H1 (cell line): ENCODE measurements around the gene COL4A2. TPM values are rescaled to one million over a fixed set of nuclear protein-coding genes. Genes with fewer than 3 reads are reported as not detected.

Experiments used
- CTCF ChIA-PET: fragments of 300-600 bp; sonication (Branson Sonifier 250); formaldehyde crosslinking; loops from one replicate; lab custom pipeline; 2021; ENCODE audit not compliant: partially characterized antibody; lab: Charles Lee
- POLR2A ChIA-PET: fragments of 300-600 bp; sonication (Branson Sonifier 250); formaldehyde crosslinking; loops from one replicate; lab custom pipeline; 2021; ENCODE audit warnings: inconsistent platforms; ENCODE audit not compliant: partially characterized antibody; lab: Charles Lee
- DNase-seq, 2 experiments: peaks; one replicate each; pipeline versions ENCODE4 v3.0.0 to v3.0.0-alpha.2; 2010 to 2022; ENCODE audit warnings: low spot score in 2 of 2, low read depth in 1 of 2, mixed read lengths in 1 of 2
- FAIRE-seq: peaks from 2 replicates; lab custom pipeline; 2011; peaks lifted over from hg19 to GRCh38; lab: Jason Lieb, UNC
- H2AFZ ChIP-seq: 2 replicates; pipeline ENCODE4 v1.8.1; 2012; ENCODE audit warnings: low read length, inconsistent platforms
- H2AK5ac ChIP-seq: 2 replicates; pipeline ENCODE4 v1.6.1; 2013; ENCODE audit warnings: low read depth, low read length
- H2BK120ac ChIP-seq: replicated peaks from 2 replicates; pipeline ENCODE3; 2013; ENCODE audit warnings: low read depth, low read length, inconsistent platforms
- H2BK12ac ChIP-seq: 2 replicates; pipeline ENCODE4 v1.6.1; 2013; ENCODE audit warnings: low read depth, low read length
- H2BK15ac ChIP-seq: 2 replicates; pipeline ENCODE4 v1.6.1; 2013; ENCODE audit warnings: low read length
- H2BK20ac ChIP-seq: 2 replicates; pipeline ENCODE4 v1.6.1; 2013; ENCODE audit warnings: low read length
- H2BK5ac ChIP-seq: 2 replicates; pipeline ENCODE4 v1.6.1; 2013; ENCODE audit warnings: low read depth, low read length
- H3K14ac ChIP-seq: 2 replicates; pipeline ENCODE4 v1.6.1; 2013; ENCODE audit warnings: inconsistent platforms; ENCODE audit not compliant: insufficient read length
- H3K18ac ChIP-seq: 2 replicates; pipeline ENCODE4 v1.6.1; 2013; ENCODE audit warnings: low read length; ENCODE audit errors: extremely low read depth
- H3K23ac ChIP-seq: 2 replicates; pipeline ENCODE4 v1.6.1; 2013; ENCODE audit warnings: inconsistent platforms; ENCODE audit not compliant: insufficient read length
- H3K23me2 ChIP-seq: 2 replicates; pipeline ENCODE4 v1.6.1; 2013; ENCODE audit warnings: low read depth, low read length
- H3K27ac ChIP-seq: 2 replicates; pipeline ENCODE4 v1.6.1; 2011; ENCODE audit warnings: low read depth, low read length, inconsistent platforms
- H3K27me3 ChIP-seq, 4 experiments: replicated peaks in 1 of 4; 1 replicate in 1 of 4; 2 replicates in 3 of 4; pipeline versions ENCODE4 v1.6.1 to v1.8.1; 2011 to 2013; ENCODE audit warnings: low read length in 3 of 4, mild to moderate bottlenecking in 3 of 4, inconsistent platforms in 2 of 4, mixed read lengths in 2 of 4, moderate library complexity in 1 of 4; ENCODE audit not compliant: control insufficient read depth in 3 of 4, insufficient read depth in 3 of 4; ENCODE audit errors: extremely low read depth in 1 of 4
- H3K36me3 ChIP-seq, 4 experiments: 2 replicates each; pipeline versions ENCODE4 v1.6.1 to v1.8.1; 2011 to 2013; ENCODE audit warnings: mild to moderate bottlenecking in 4 of 4, low read length in 3 of 4, moderate library complexity in 2 of 4, control low read depth in 1 of 4, inconsistent platforms in 1 of 4; ENCODE audit not compliant: insufficient read depth in 4 of 4, control insufficient read depth in 2 of 4
- H3K4ac ChIP-seq: replicated peaks from 2 replicates; pipeline ENCODE3; 2013; ENCODE audit warnings: low read length, low read depth, mixed read lengths, inconsistent platforms; ENCODE audit not compliant: insufficient read length
- H3K4me1 ChIP-seq, 4 experiments: replicated peaks in 1 of 4; 1 replicate in 1 of 4; 2 replicates in 3 of 4; pipeline versions ENCODE4 v1.6.1 to v1.8.1; 2011 to 2013; ENCODE audit warnings: low read length in 3 of 4, inconsistent platforms in 2 of 4, mixed read lengths in 1 of 4; ENCODE audit not compliant: insufficient read depth in 4 of 4, control insufficient read depth in 3 of 4
- H3K4me2 ChIP-seq, 2 experiments: 2 replicates each; pipeline versions ENCODE4 v1.6.1 to v1.8.1; 2011 to 2013; ENCODE audit warnings: low read depth in 2 of 2, low read length in 2 of 2, control low read depth in 1 of 2, inconsistent platforms in 1 of 2, mild to moderate bottlenecking in 1 of 2; ENCODE audit not compliant: insufficient read depth in 1 of 2
- H3K4me3 ChIP-seq, 4 experiments: fragments of 200-600, 300-600 bp in 1 of 4; sonication (generic), shearing (Covaris generic), sonication (Bioruptor Twin) in 1 of 4; 2 replicates each; pipeline versions ENCODE4 v1.5.1 to v1.8.1; 2011 to 2016; ENCODE audit warnings: low read length in 4 of 4, low read depth in 3 of 4, control low read depth in 2 of 4, inconsistent platforms in 2 of 4, mild to moderate bottlenecking in 2 of 4, mixed read lengths in 1 of 4, moderate library complexity in 1 of 4; ENCODE audit not compliant: insufficient read depth in 2 of 4; ENCODE audit errors: extremely low read depth in 1 of 4
- H3K56ac ChIP-seq: replicated peaks from 2 replicates; pipeline ENCODE3; 2013; ENCODE audit warnings: low read depth, mild to moderate bottlenecking, mixed read lengths, low read length, inconsistent platforms; ENCODE audit not compliant: insufficient read length
- H3K79me1 ChIP-seq: 2 replicates; pipeline ENCODE4 v1.6.1; 2013; ENCODE audit warnings: low read depth, low read length, control low read depth
- H3K79me2 ChIP-seq, 2 experiments: 2 replicates each; pipeline versions ENCODE4 v1.6.1 to v1.8.1; 2012 to 2013; ENCODE audit warnings: low read length in 2 of 2, mild to moderate bottlenecking in 2 of 2, inconsistent platforms in 1 of 2; ENCODE audit not compliant: insufficient read depth in 2 of 2, control insufficient read depth in 1 of 2
- H3K9ac ChIP-seq, 4 experiments: replicated peaks in 1 of 4; 1 replicate in 1 of 4; 2 replicates in 3 of 4; pipeline versions ENCODE4 v1.6.1 to v1.8.1; 2011 to 2013; ENCODE audit warnings: low read depth in 3 of 4, low read length in 3 of 4, control low read depth in 2 of 4, mild to moderate bottlenecking in 2 of 4, moderate library complexity in 2 of 4, inconsistent platforms in 1 of 4; ENCODE audit errors: extremely low read depth in 1 of 4
- H3K9me3 ChIP-seq, 2 experiments: 2 replicates each; pipeline versions ENCODE4 v1.6.1 to v1.8.1; 2012 to 2013; ENCODE audit warnings: mild to moderate bottlenecking in 2 of 2, moderate library complexity in 2 of 2, control low read depth in 1 of 2, inconsistent platforms in 1 of 2, low read depth in 1 of 2, low read length in 1 of 2, mixed read lengths in 1 of 2; ENCODE audit not compliant: insufficient read depth in 2 of 2
- H4K20me1 ChIP-seq, 2 experiments: replicated peaks in 1 of 2; 2 replicates each; pipeline versions ENCODE3 to v1.8.1; 2011 to 2013; ENCODE audit warnings: inconsistent platforms in 2 of 2, low read length in 2 of 2, mild to moderate bottlenecking in 1 of 2; ENCODE audit not compliant: insufficient read depth in 2 of 2, control insufficient read depth in 1 of 2
- H4K5ac ChIP-seq: 2 replicates; pipeline ENCODE4 v1.6.1; 2013; ENCODE audit warnings: low read length, low read depth, mixed read lengths, inconsistent platforms; ENCODE audit not compliant: insufficient read length
- H4K8ac ChIP-seq: 2 replicates; pipeline ENCODE4 v1.8.0; 2013; ENCODE audit warnings: mild to moderate bottlenecking, moderate library complexity, low read length, inconsistent platforms; ENCODE audit not compliant: insufficient read depth; ENCODE audit errors: extremely low read depth
- H4K91ac ChIP-seq: replicated peaks from 2 replicates; pipeline ENCODE3; 2013; ENCODE audit warnings: low read length, mixed read lengths, inconsistent platforms; ENCODE audit not compliant: insufficient read length
- CTCF ChIP-seq, 3 experiments: IDR thresholded peaks; 1 replicate in 2 of 3; 2 replicates in 1 of 3; pipeline versions ENCODE4 v1.5.1 to v1.6.1; 2011; ENCODE audit warnings: low read length in 3 of 3, mild to moderate bottlenecking in 3 of 3, inconsistent platforms in 2 of 3, low read depth in 1 of 3, moderate library complexity in 1 of 3; ENCODE audit not compliant: insufficient read depth in 1 of 3; ENCODE audit errors: control extremely low read depth in 1 of 3
- EP300 ChIP-seq, 2 experiments: IDR thresholded peaks; 1 replicate in 1 of 2; 2 replicates in 1 of 2; pipeline ENCODE4 v1.6.1; 2011 to 2012; ENCODE audit warnings: low read depth in 2 of 2, low read length in 2 of 2, mild to moderate bottlenecking in 2 of 2, borderline replicate concordance in 1 of 2, inconsistent platforms in 1 of 2, moderate library complexity in 1 of 2
- FOSL1 ChIP-seq: IDR thresholded peaks from 2 replicates; pipeline ENCODE4 v1.6.1; 2011; ENCODE audit warnings: mild to moderate bottlenecking, low read depth, low read length, moderate library complexity; ENCODE audit not compliant: insufficient read depth
- PHF8 ChIP-seq: fragments of 200-600 bp; sonication (generic); conservative IDR thresholded peaks from 2 replicates; pipeline ENCODE4 v1.7.1; 2012; ENCODE audit warnings: low read depth, mild to moderate bottlenecking, inconsistent platforms, low read length, moderate library complexity
- POU5F1 ChIP-seq: IDR thresholded peaks from 2 replicates; pipeline ENCODE4 v1.6.1; 2011; ENCODE audit warnings: low read depth, mild to moderate bottlenecking, low read length, moderate library complexity
- RBBP5 ChIP-seq: IDR thresholded peaks from 2 replicates; pipeline ENCODE4 v1.7.1; 2012; ENCODE audit warnings: low read depth, mild to moderate bottlenecking, inconsistent platforms, low read length, moderate library complexity, borderline replicate concordance
- SP4 ChIP-seq: IDR thresholded peaks from 2 replicates; pipeline ENCODE4 v1.6.1; 2012; ENCODE audit warnings: low read length, inconsistent platforms
- TAF1 ChIP-seq: IDR thresholded peaks from 2 replicates; pipeline ENCODE4 v1.6.1; 2011; ENCODE audit warnings: mild to moderate bottlenecking, low read depth, low read length
- TBP ChIP-seq: IDR thresholded peaks from 2 replicates; pipeline ENCODE4 v1.6.1; 2011; ENCODE audit warnings: low read depth, low read length, improper control_type of control experiment
- ZNF274 ChIP-seq: IDR thresholded peaks from 2 replicates; pipeline ENCODE4 v1.7.0; 2012; ENCODE audit warnings: low read length, borderline replicate concordance; ENCODE audit errors: extremely low read depth
- WGBS, 2 experiments: shearing (Covaris generic) in 1 of 2; methylation state at CpG; one replicate each; pipeline versions ENCODE4 v1.1.6 to v1.1.7; 2013 to 2015; ENCODE audit warnings: low lambda C conversion rate in 2 of 2, mixed read lengths in 2 of 2, inconsistent platforms in 1 of 2, low coverage in 1 of 2, missing lambda C conversion rate in 1 of 2; ENCODE audit not compliant: insufficient replicate concordance in 2 of 2, insufficient coverage in 1 of 2, insufficient read length in 1 of 2; ENCODE audit errors: extremely low coverage in 1 of 2, missing lambda C conversion rate in 1 of 2; 5-methylcytosine and 5-hydroxymethylcytosine counted together
- polyA plus RNA-seq, 7 experiments: library from polyadenylated mRNA; depleted of rRNA in 3 of 7; stranded (reverse) in 5 of 7; unstranded in 2 of 7; fragments of >200 nt in 5 of 7; fragments of 200-250 nt in 2 of 7; gene quantifications; 1 replicate in 5 of 7; 2 replicates in 1 of 7; 4 replicates in 1 of 7; pipeline versions ENCODE4 v1.2.1 to v1.2.3, GENCODE V29; 2011 to 2013; ENCODE audit warnings: missing spikeins in 2 of 7, mixed read lengths in 2 of 7
- total RNA-seq: library from RNA; stranded (reverse); fragmentation: NEBNext Ultra II Directional; extraction: Animal tissue kit (Norgen Biotek cat#: 25700); gene quantifications from 2 replicates; pipeline ENCODE4 v1.2.1, GENCODE V29; 2021

The COL4A2 gene
- total and polyA plus RNA-seq, 2 of the 8 experiments (the other 6 are each of a cell fraction or from before 2014, with no cell fraction given): 80.4 to 87.3 TPM

GRCh38 chr13:110421696-110422385 is 114.8 kb downstream of the COL4A2 start:
- CTCF ChIA-PET: interaction anchor here (3.2 kb wide), 1 partner anchor 10 kb away, joined by 13 read pairs; no protein-coding TSS in a partner anchor
- no peak for DNase-seq
- TF ChIP-seq TBP (no peak), PHF8 (no peak), SP4 (no peak), POU5F1 (no peak), TAF1 (no peak), EP300 (IDR thresholded peaks at IDR 0.05; ENCODE audit: borderline replicate concordance in 1 of 2, low read depth in 2 of 2, low read length in 2 of 2) (no peak), ZNF274 (no peak), CTCF (IDR thresholded peaks at IDR 0.05; ENCODE audit: control extremely low read depth in 1 of 3, insufficient read depth in 1 of 3, low read depth in 1 of 3, low read length in 3 of 3) (no peak), FOSL1 (no peak), RBBP5 (no peak)

More at GRCh38 chr13:110421696-110422385, 114.8 kb downstream of the COL4A2 start:
- Histone ChIP-seq H3K79me1 (no peaks in the 10 kb centered on the region; the same call in 1 of the 2 replicates), H3K4me1 (no peaks in the 10 kb centered on the region), H3K4ac (no peak overlapping the region), H4K91ac (no peak overlapping the region), H3K36me3 (peaks cover 0 to 13% (median 0%) of the 10 kb centered on the region in 4 experiments; a peak in 2 of 8 replicates), H2BK12ac (no peak overlapping the region), H2BK5ac (no peak overlapping the region), H3K18ac (no peak overlapping the region), H3K4me2 (no peak overlapping the region), H3K56ac (no peak overlapping the region), H3K14ac (no peak overlapping the region), H2BK15ac (no peak overlapping the region), H2BK120ac (no peak overlapping the region), H3K23me2 (no peaks in the 10 kb centered on the region), H4K8ac (no peak overlapping the region), H3K9me3 (no peaks in the 10 kb centered on the region), H3K4me3 (no peak overlapping the region), H3K27ac (no peak overlapping the region), H2AK5ac (no peak overlapping the region), H2BK20ac (no peak overlapping the region), H4K20me1 (no peaks in the 10 kb centered on the region), H4K5ac (no peak overlapping the region), H3K27me3 (no peaks in the 10 kb centered on the region), H3K79me2 (no peaks in the 10 kb centered on the region), H3K23ac (no peak overlapping the region), H2AFZ (no peak overlapping the region), H3K9ac (no peak overlapping the region)
- WGBS, 2 experiments: 91% methylated on average over 11 of the region's 11 CpGs; no CpG with 5 or more reads in 1 of the 2 experiments
- POLR2A ChIA-PET: no interaction called here
- no peak for FAIRE-seq
